Measurements from ENCODE around the gene EPN3. TPM values are rescaled to one million over a fixed set of nuclear protein-coding genes. Genes with fewer than 3 reads are reported as not detected.

The EPN3 gene
- total RNA-seq, 1 experiment from 2014 or later, result 20.5 TPM

- ChIA-PET POLR2A (ENCODE audit: unreplicated experiment) (interaction anchor here (1.0 kb wide), 1 partner anchor 148 kb away, joined by 17 read pairs; no protein-coding TSS in a partner anchor), CTCF (interaction anchor here (0.5 to 1.7 kb wide), 2 partner anchors 79 to 294 kb away, joined by 4 to 6 read pairs; no protein-coding TSS in a partner anchor)
- Histone ChIP-seq H3K9ac (ENCODE audit: low read length) (peak within 1 kb of the TSS; percentile 88), H3F3A (ENCODE audit: low read length, unreplicated experiment) (no peaks in the 10 kb centered on the region), H4K20me1 (ENCODE audit: low read length) (no peaks in the 10 kb centered on the region), H3K27me3 (ENCODE audit: low read length) (no peaks in the 10 kb centered on the region), H3K27ac (ENCODE audit: low read length) (peak within 1 kb of the TSS; percentile 43), H3K9me2 (replicated peaks; ENCODE audit: low read length) (no peaks in the 10 kb centered on the region), H3K4me1 (ENCODE audit: insufficient read depth, low read length) (peaks cover 28% of the 10 kb centered on the region), H2AFZ (ENCODE audit: low read length) (peak within 1 kb of the TSS; percentile 69), H3K4me2 (ENCODE audit: low read length) (peak within 1 kb of the TSS; percentile 90), H3K79me2 (ENCODE audit: low read length) (peaks cover 13% of the 10 kb centered on the region), H3K36me3 (ENCODE audit: low read depth, low read length) (peaks cover 8% of the 10 kb centered on the region), H3K9me3 (ENCODE audit: low read length) (no peaks in the 10 kb centered on the region), H3K4me3 (ENCODE audit: low read length) (peak within 1 kb of the TSS; percentile 72)
- TF ChIP-seq CTCF (conservative IDR thresholded peaks at IDR 0.05; ENCODE audit: low read depth, low read length), result peak; percentile 99
- TF ChIP-seq EZH2phosphoT487 (IDR thresholded peaks at IDR 0.05; ENCODE audit: borderline replicate concordance, low read length), result no peak
- TF ChIP-seq EZH2 (IDR thresholded peaks at IDR 0.05; ENCODE audit: low read length, unreplicated experiment), result no peak
- BruUV-seq (replicated peaks), result no TSS peak
- intact Hi-C loops (cut with micrococcal nuclease), result loop anchor here (1.0 kb wide), 4 partner anchors 79 to 294 kb away; no protein-coding TSS in a partner anchor
- DNase-seq (peak; percentile 97), ATAC-seq (peak; percentile 79)
These were observed 14.7 kb downstream of the EPN3 start, which contains the start of gene SPATA20 for GRCh38 chr17:50547035-50547735. Gene SPATA20, plus strand, starts transcription at chr17:50547174. Its CDS starts 35 bp downstream, at chr17:50547209.

- H3K4me1 ChIP-seq (ENCODE audit: insufficient read depth, low read length), result peaks cover 23% of the 10 kb centered on the region
- ChIA-PET POLR2A (ENCODE audit: unreplicated experiment) (interaction anchor here (1.0 kb wide), 1 partner anchor 148 kb away, joined by 17 read pairs; no protein-coding TSS in a partner anchor), CTCF (interaction anchor here (0.5 to 1.7 kb wide), 2 partner anchors 78 to 293 kb away, joined by 4 to 6 read pairs; no protein-coding TSS in a partner anchor)
- H3K27ac ChIP-seq (ENCODE audit: low read length), result peak overlapping the region; percentile 43
- peak overlapping the region; percentile 90 for H3K4me2 ChIP-seq (ENCODE audit: low read length)
- intact Hi-C loops (cut with micrococcal nuclease), result loop anchor here (1.0 kb wide), 4 partner anchors 79 to 294 kb away; no protein-coding TSS in a partner anchor
- BruUV-seq (replicated peaks), result no TSS peak
- ATAC-seq, result peak; percentile 31
- H3F3A ChIP-seq (ENCODE audit: low read length, unreplicated experiment), result no peaks in the 10 kb centered on the region
- peaks cover 13% of the 10 kb centered on the region for H3K79me2 ChIP-seq (ENCODE audit: low read length)
- H2AFZ ChIP-seq (ENCODE audit: low read length), result no peak overlapping the region
- no peaks in the 10 kb centered on the region for H3K9me2 ChIP-seq (replicated peaks; ENCODE audit: low read length)
- no peaks in the 10 kb centered on the region for H4K20me1 ChIP-seq (ENCODE audit: low read length)
- H3K9me3 ChIP-seq (ENCODE audit: low read length), result no peaks in the 10 kb centered on the region
- H3K36me3 ChIP-seq (ENCODE audit: low read depth, low read length), result peaks cover 8% of the 10 kb centered on the region
- TF ChIP-seq CTCF (conservative IDR thresholded peaks at IDR 0.05; ENCODE audit: low read depth, low read length) (no peak), EZH2 (IDR thresholded peaks at IDR 0.05; ENCODE audit: low read length, unreplicated experiment) (no peak), EZH2phosphoT487 (IDR thresholded peaks at IDR 0.05; ENCODE audit: borderline replicate concordance, low read length) (no peak)
- H3K9ac ChIP-seq (ENCODE audit: low read length), result peak overlapping the region; percentile 88
- peak overlapping the region; percentile 72 for H3K4me3 ChIP-seq (ENCODE audit: low read length)
- DNase-seq, result no peak
- H3K27me3 ChIP-seq (ENCODE audit: low read length), result no peaks in the 10 kb centered on the region
These were observed 15.2 kb downstream of the EPN3 start for GRCh38 chr17:50547736-50548083.

- Histone ChIP-seq H3F3A (ENCODE audit: low read length, unreplicated experiment) (no peaks in the 10 kb centered on the region), H3K9ac (ENCODE audit: low read length) (no peak overlapping the region), H3K4me1 (ENCODE audit: insufficient read depth, low read length) (peaks cover 12% of the 10 kb centered on the region), H3K9me2 (replicated peaks; ENCODE audit: low read length) (no peaks in the 10 kb centered on the region), H3K27me3 (ENCODE audit: low read length) (no peaks in the 10 kb centered on the region), H3K79me2 (ENCODE audit: low read length) (peaks cover 13% of the 10 kb centered on the region), H3K4me2 (ENCODE audit: low read length) (no peak overlapping the region), H3K9me3 (ENCODE audit: low read length) (no peaks in the 10 kb centered on the region), H4K20me1 (ENCODE audit: low read length) (no peaks in the 10 kb centered on the region), H2AFZ (ENCODE audit: low read length) (no peak overlapping the region), H3K27ac (ENCODE audit: low read length) (no peak overlapping the region), H3K36me3 (ENCODE audit: low read depth, low read length) (peaks cover 8% of the 10 kb centered on the region), H3K4me3 (ENCODE audit: low read length) (no peak overlapping the region)
- intact Hi-C loops (cut with micrococcal nuclease), result no loop called here
- ChIA-PET CTCF (interaction anchor here (0.6 kb wide), 1 partner anchor 76 kb away, joined by 3 read pairs; no protein-coding TSS in a partner anchor), POLR2A (ENCODE audit: unreplicated experiment) (no interaction called here)
- DNase-seq, result no peak
- ATAC-seq, result no peak
- BruUV-seq (replicated peaks), result no TSS peak
- TF ChIP-seq EZH2 (IDR thresholded peaks at IDR 0.05; ENCODE audit: low read length, unreplicated experiment), result no peak
- no peak for TF ChIP-seq CTCF (conservative IDR thresholded peaks at IDR 0.05; ENCODE audit: low read depth, low read length)
- TF ChIP-seq EZH2phosphoT487 (IDR thresholded peaks at IDR 0.05; ENCODE audit: borderline replicate concordance, low read length), result no peak
These were observed 16.3 kb downstream of the EPN3 start for GRCh38 chr17:50548831-50549230.

Data from PC-3 (cell line).